Esophagus muscularis mucosa (tissue), 4 donors: Measurements from ENCODE around the gene TIE1.

Source experiments
- CTCF ChIP-seq, 3 experiments: fragments of 200-600 bp in 2 of 3; fragments of 450-650 bp in 1 of 3; sonication (generic) in 2 of 3; IDR thresholded peaks; one replicate each; pipeline ENCODE4 v1.5.1; 2017 to 2019; ENCODE audit warnings: antibody characterized with exemption in 3 of 3, mild to moderate bottlenecking in 2 of 3, moderate library complexity in 1 of 3
- EP300 ChIP-seq: sonication (generic); formaldehyde crosslinking; IDR thresholded peaks from one replicate; pipeline ENCODE4 v1.6.1; 2017; ENCODE audit warnings: antibody characterized with exemption
- POLR2A ChIP-seq: fragments of 450-650 bp; IDR thresholded peaks from one replicate; pipeline ENCODE4 v1.6.1; 2017; ENCODE audit warnings: antibody characterized with exemption, moderate library complexity, mild to moderate bottlenecking, low read depth
- POLR2AphosphoS5 ChIP-seq, 2 donors: sonication (generic); formaldehyde crosslinking; IDR thresholded peaks; one replicate each; pipeline ENCODE4 v1.6.1; 2017; ENCODE audit warnings: antibody characterized with exemption in 2 of 2

GRCh38 chr1:43314233-43314632 is 13.5 kb downstream of the TIE1 start:
- TF ChIP-seq POLR2A: no peak
- no peak for TF ChIP-seq CTCF (IDR thresholded peaks at IDR 0.05)
- TF ChIP-seq POLR2AphosphoS5 (IDR thresholded peaks at IDR 0.05): no peak
- no peak for TF ChIP-seq EP300
